ENCODE data around the gene CCNY.

The CCNY gene

GRCh38 chr10:35613597-35614226 is 277.4 kb downstream of the CCNY start:
- TF ChIP-seq TAF1 (IDR thresholded peaks at IDR 0.05; ENCODE audit: borderline replicate concordance, insufficient read depth, low read length) (no peak), SIN3A (IDR thresholded peaks at IDR 0.05; ENCODE audit: borderline replicate concordance, insufficient read depth, low read length) (no peak)

- TF ChIP-seq FOXP2 (optimal IDR thresholded peaks at IDR 0.05; ENCODE audit: borderline replicate concordance, extremely low read depth, extremely low read length, insufficient read depth) (no peak), SIN3A (IDR thresholded peaks at IDR 0.05; ENCODE audit: borderline replicate concordance, insufficient read depth, low read length) (no peak), TAF1 (IDR thresholded peaks at IDR 0.05; ENCODE audit: borderline replicate concordance, insufficient read depth, low read length) (no peak), REST (IDR thresholded peaks at IDR 0.05; ENCODE audit: insufficient read depth in 1 of 2, low read depth in 2 of 2, low read length in 2 of 2) (no peak), POLR2AphosphoS5 (IDR thresholded peaks at IDR 0.05; ENCODE audit: low read depth, low read length) (no peak)
Observed at GRCh38 chr10:35614312-35614711, 278.0 kb downstream of the CCNY start.
